T-cell (primary cell): ENCODE results near the gene HTRA1. TPM values are rescaled to one million over a fixed set of nuclear protein-coding genes. Genes with fewer than 3 reads are reported as not detected.
A peak's percentile ranks its signal among the peaks of the same experiment; 100 is the strongest.

Source experiments
- ATAC-seq, 4 experiments: fragments of 200-7000 bp in 3 of 4; fragments of 150-1000 bp in 1 of 4; cut with Tn5 transposase; replicated peaks in 1 of 4; 1 replicate in 3 of 4; 2 replicates in 1 of 4; pipeline ENCODE4 v1.10.0; 2021; ENCODE audit warnings: moderate library complexity in 3 of 4, mild to moderate bottlenecking in 2 of 4, moderate number of reproducible peaks in 1 of 4
- CTCF ChIA-PET, 2 donors: fragments of 300-600 bp; sonication (Branson Sonifier 250); formaldehyde crosslinking; loops; one replicate each; lab custom pipeline; 2022; ENCODE audit warnings: antibody characterized with exemption in 2 of 2; lab: Charles Lee
- POLR2A ChIA-PET, 2 donors: fragments of 300-600 bp; sonication (Branson Sonifier 250); formaldehyde crosslinking; loops; one replicate each; lab custom pipeline; 2022; ENCODE audit warnings: antibody characterized with exemption in 2 of 2; lab: Charles Lee
- DNase-seq, 35 experiments: peaks; one replicate each; pipeline versions ENCODE4 v3.0.0 to v3.0.0-alpha.2; 2013 to 2023
- H3K27ac ChIP-seq: one replicate; pipeline ENCODE4 v1.5.1; 2013; ENCODE audit warnings: low read length
- H3K27me3 ChIP-seq, 2 experiments: replicated peaks in 1 of 2; 1 replicate in 1 of 2; 2 replicates in 1 of 2; pipeline versions ENCODE4 v1.6.1 to v1.7.0; 2013; ENCODE audit warnings: low read length in 1 of 2, mixed read lengths in 1 of 2; ENCODE audit not compliant: control insufficient read depth in 2 of 2, insufficient read depth in 2 of 2; ENCODE audit errors: extremely low read depth in 1 of 2
- H3K36me3 ChIP-seq, 2 donors: 1 replicate in 1 of 2; 2 replicates in 1 of 2; pipeline versions ENCODE4 v1.6.1 to v1.7.0; 2013; ENCODE audit warnings: low read length in 1 of 2; ENCODE audit not compliant: control insufficient read depth in 2 of 2, insufficient read depth in 1 of 2; ENCODE audit errors: extremely low read depth in 1 of 2
- H3K4me1 ChIP-seq, 2 experiments: 1 replicate in 1 of 2; 2 replicates in 1 of 2; pipeline versions ENCODE4 v1.6.1 to v1.7.0; 2013; ENCODE audit warnings: low read length in 2 of 2, mixed read lengths in 1 of 2; ENCODE audit not compliant: insufficient read depth in 2 of 2, control insufficient read depth in 1 of 2; ENCODE audit errors: extremely low read depth in 1 of 2
- H3K4me3 ChIP-seq, 2 donors: 1 replicate in 1 of 2; 2 replicates in 1 of 2; pipeline versions ENCODE4 v1.5.1 to v1.7.0; 2013; ENCODE audit warnings: mild to moderate bottlenecking in 2 of 2, low read length in 1 of 2, moderate library complexity in 1 of 2; ENCODE audit not compliant: control insufficient read depth in 1 of 2; ENCODE audit errors: extremely low read depth in 1 of 2
- H3K9me3 ChIP-seq: 2 replicates; pipeline ENCODE4 v1.7.0; 2013
- H3K27ac Mint-ChIP-seq, 2 donors: one replicate each; pipeline ENCODE4 v1.8.0; 2020 to 2021; ENCODE audit warnings: mild to moderate bottlenecking in 2 of 2, mixed read lengths in 2 of 2
- H3K27me3 Mint-ChIP-seq, 2 donors: one replicate each; pipeline ENCODE4 v1.8.0; 2021 to 2022; ENCODE audit warnings: mixed read lengths in 2 of 2
- H3K36me3 Mint-ChIP-seq: one replicate; pipeline ENCODE4 v1.8.0; 2021; ENCODE audit warnings: mixed read lengths
- H3K4me1 Mint-ChIP-seq, 3 donors: one replicate each; pipeline ENCODE4 v1.8.0; 2020 to 2022; ENCODE audit warnings: mixed read lengths in 3 of 3, mild to moderate bottlenecking in 1 of 3
- H3K4me3 Mint-ChIP-seq, 3 donors: one replicate each; pipeline ENCODE4 v1.8.0; 2020 to 2022; ENCODE audit warnings: mild to moderate bottlenecking in 3 of 3, mixed read lengths in 3 of 3, moderate library complexity in 3 of 3
- H3K9me3 Mint-ChIP-seq, 3 donors: one replicate each; pipeline ENCODE4 v1.8.0; 2020 to 2022; ENCODE audit warnings: mixed read lengths in 3 of 3
- WGBS: methylation state at CpG from one replicate; pipeline ENCODE4 v1.1.5; 2013; ENCODE audit warnings: missing lambda C conversion rate; ENCODE audit not compliant: insufficient coverage; 5-methylcytosine and 5-hydroxymethylcytosine counted together
- total RNA-seq, 35 experiments: library from RNA in 6 of 35; stranded (reverse) in 6 of 35; fragments of 120-200 nt in 1 of 35; gene quantifications; one replicate each; pipeline versions ENCODE4 v1.2.1 to v1.2.4 and lab custom pipeline; 2013 to 2026

Gene HTRA1
- total RNA-seq, 5 donors from 2014 or later (not counting 1 experiment from before 2014, with no cell fraction given), result 0.51 to 0.56 (median 0.55) TPM; not detected in 2

- Mint-ChIP-seq H3K27me3 (peaks cover 18 to 28% of the 10 kb centered on the region in 2 donors), H3K9me3 (no peaks in the 10 kb centered on the region), H3K4me3 (peak overlapping the region in 1 of 3 donors; percentile 43), H3K4me1 (peaks cover 6 to 11% (median 8%) of the 10 kb centered on the region in 3 donors), H3K36me3 (no peaks in the 10 kb centered on the region), H3K27ac (no peak overlapping the region)
- Histone ChIP-seq H3K36me3 (no peaks in the 10 kb centered on the region), H3K9me3 (no peaks in the 10 kb centered on the region), H3K27ac (no peak overlapping the region), H3K4me3 (no peak overlapping the region), H3K4me1 (peaks cover 0 to 5% of the 10 kb centered on the region in 2 experiments), H3K27me3 (peaks cover 5 to 13% of the 10 kb centered on the region in 2 experiments)
- no peak for ATAC-seq
- no peak for DNase-seq
- ChIA-PET POLR2A (no interaction called here), CTCF (no interaction called here)
- WGBS, result 26% methylated on average over 9 of the region's 15 CpGs
These were observed 12.9 kb downstream of the HTRA1 start for GRCh38 chr10:122474131-122474818.

GRCh38 chr10:122475100-122475499 lies 13.7 kb downstream of the HTRA1 start:
- Histone ChIP-seq H3K4me1 (peaks cover 0 to 5% of the 10 kb centered on the region in 2 experiments), H3K4me3 (no peak overlapping the region), H3K36me3 (no peaks in the 10 kb centered on the region), H3K27me3 (peaks cover 5 to 12% of the 10 kb centered on the region in 2 experiments), H3K9me3 (no peaks in the 10 kb centered on the region), H3K27ac (no peak overlapping the region)
- no peaks in the 10 kb centered on the region for H3K9me3 Mint-ChIP-seq
- H3K27ac Mint-ChIP-seq, result no peak overlapping the region
- no peak overlapping the region for H3K4me3 Mint-ChIP-seq
- H3K27me3 Mint-ChIP-seq, result peaks cover 18 to 27% of the 10 kb centered on the region in 2 donors
- POLR2A ChIA-PET, result no interaction called here
- ATAC-seq (no peak), DNase-seq (no peak)
- 75% methylated on average over 10 of the region's 12 CpGs for WGBS
- no peaks in the 10 kb centered on the region for H3K36me3 Mint-ChIP-seq
- CTCF ChIA-PET, result no interaction called here
- H3K4me1 Mint-ChIP-seq, result peaks cover 6 to 11% (median 8%) of the 10 kb centered on the region in 3 donors

GRCh38 chr10:122475591-122476332 lies 14.4 kb downstream of the HTRA1 start:
- peaks cover 5 to 16% of the 10 kb centered on the region in 2 experiments for H3K27me3 ChIP-seq
- POLR2A ChIA-PET, result no interaction called here

GRCh38 chr10:122476333-122476695 lies 15.0 kb downstream of the HTRA1 start:
- H3K4me3 Mint-ChIP-seq, result no peak overlapping the region

More at GRCh38 chr10:122475591-122476332, 14.4 kb downstream of the HTRA1 start:
- H3K27ac ChIP-seq, result no peak overlapping the region
- H3K9me3 ChIP-seq, result no peaks in the 10 kb centered on the region
- H3K4me3 ChIP-seq, result no peak overlapping the region
- Mint-ChIP-seq H3K4me3 (no peak overlapping the region), H3K27ac (no peak overlapping the region), H3K4me1 (peaks cover 6 to 11% (median 8%) of the 10 kb centered on the region in 3 donors), H3K27me3 (peaks cover 17 to 23% of the 10 kb centered on the region in 2 donors), H3K36me3 (no peaks in the 10 kb centered on the region), H3K9me3 (no peaks in the 10 kb centered on the region)
- CTCF ChIA-PET, result no interaction called here
- H3K4me1 ChIP-seq, result peaks cover 0 to 5% of the 10 kb centered on the region in 2 experiments
- no peak for ATAC-seq
- no peaks in the 10 kb centered on the region for H3K36me3 ChIP-seq
- no peak for DNase-seq
- WGBS, result 77% methylated on average over 13 of the region's 16 CpGs

DNA sequence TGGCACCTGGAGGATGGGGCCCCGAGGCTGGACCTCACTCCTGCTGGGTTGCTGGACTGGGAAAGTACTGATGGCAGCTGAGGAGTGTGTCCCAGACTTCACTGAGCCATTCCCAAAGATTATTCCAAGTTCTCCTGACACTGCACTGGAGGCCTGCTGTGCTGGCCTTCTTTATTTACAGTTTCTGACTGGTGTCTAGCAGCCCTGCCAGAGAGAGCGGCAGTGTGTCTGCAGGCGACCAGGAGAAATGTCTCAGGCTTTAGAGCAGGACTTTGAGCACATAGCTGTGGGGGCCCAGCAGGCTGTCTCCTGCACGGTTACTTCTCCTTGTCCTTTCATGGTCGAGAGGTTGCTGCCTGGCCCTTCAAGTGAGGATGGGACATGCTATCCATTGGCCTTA lies 16.1 kb downstream of the HTRA1 start:
- peaks cover 0 to 5% of the 10 kb centered on the region in 2 experiments for H3K4me1 ChIP-seq
- H3K36me3 ChIP-seq, result no peaks in the 10 kb centered on the region
- no peak overlapping the region for H3K4me3 ChIP-seq
- Mint-ChIP-seq H3K4me1 (peaks cover 6 to 11% (median 8%) of the 10 kb centered on the region in 3 donors), H3K36me3 (no peaks in the 10 kb centered on the region), H3K27me3 (peaks cover 11 to 20% of the 10 kb centered on the region in 2 donors), H3K9me3 (peaks cover 3 to 5% (median 4%) of the 10 kb centered on the region in 3 donors), H3K4me3 (no peak overlapping the region), H3K27ac (no peak overlapping the region)
- 75% methylated on average over 5 of the region's 5 CpGs for WGBS
- no peak for ATAC-seq
- DNase-seq, result no peak
- POLR2A ChIA-PET, result no interaction called here
- H3K27me3 ChIP-seq, result peaks cover 5 to 14% of the 10 kb centered on the region in 2 experiments
- CTCF ChIA-PET, result no interaction called here
- no peak overlapping the region for H3K27ac ChIP-seq
- no peaks in the 10 kb centered on the region for H3K9me3 ChIP-seq

More at GRCh38 chr10:122476333-122476695, 15.0 kb downstream of the HTRA1 start:
- no peaks in the 10 kb centered on the region for H3K36me3 ChIP-seq
- H3K4me1 ChIP-seq, result peaks cover 0 to 5% of the 10 kb centered on the region in 2 experiments
- H3K27me3 ChIP-seq, result peaks cover 5 to 16% of the 10 kb centered on the region in 2 experiments
- no peaks in the 10 kb centered on the region for H3K9me3 ChIP-seq
- no peaks in the 10 kb centered on the region for H3K36me3 Mint-ChIP-seq
- H3K27ac ChIP-seq, result no peak overlapping the region
- peaks cover 13 to 18% of the 10 kb centered on the region in 2 donors for H3K27me3 Mint-ChIP-seq
- H3K9me3 Mint-ChIP-seq, result no peaks in the 10 kb centered on the region
- ChIA-PET POLR2A (no interaction called here), CTCF (no interaction called here)
- no peak for ATAC-seq
- H3K27ac Mint-ChIP-seq, result no peak overlapping the region
- WGBS, result 71% methylated on average over 3 of the region's 6 CpGs
- peaks cover 6 to 11% (median 8%) of the 10 kb centered on the region in 3 donors for H3K4me1 Mint-ChIP-seq
- H3K4me3 ChIP-seq, result no peak overlapping the region
- no peak for DNase-seq

DNA sequence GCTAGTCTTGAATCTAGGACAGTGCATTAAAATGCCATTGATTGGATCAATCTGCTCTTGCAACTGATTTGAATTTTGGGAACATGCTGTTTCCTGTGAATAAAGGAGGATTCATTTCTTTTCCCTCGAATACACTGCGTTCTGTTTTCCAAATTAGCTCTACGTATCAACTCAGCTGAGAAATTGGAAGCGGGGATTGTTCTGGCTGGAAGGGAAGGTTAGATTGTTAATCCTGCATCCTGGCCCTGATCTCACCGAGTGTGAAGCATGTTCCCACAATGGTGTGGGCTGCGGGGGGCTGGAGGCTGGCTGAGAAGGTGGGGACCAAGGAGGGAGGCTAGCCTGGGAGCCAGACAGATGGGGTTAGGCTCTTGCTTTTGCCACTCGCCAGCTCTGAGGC lies 17.6 kb downstream of the HTRA1 start:
- ChIA-PET POLR2A (no interaction called here), CTCF (no interaction called here)
- Histone ChIP-seq H3K36me3 (no peaks in the 10 kb centered on the region), H3K4me3 (no peak overlapping the region), H3K9me3 (no peaks in the 10 kb centered on the region), H3K4me1 (peaks cover 0 to 5% of the 10 kb centered on the region in 2 experiments), H3K27me3 (peaks cover 4 to 15% of the 10 kb centered on the region in 2 experiments), H3K27ac (no peak overlapping the region)
- H3K4me3 Mint-ChIP-seq, result no peak overlapping the region
- H3K27ac Mint-ChIP-seq, result no peak overlapping the region
- peaks cover 11 to 19% of the 10 kb centered on the region in 2 donors for H3K27me3 Mint-ChIP-seq
- peaks cover 3 to 5% (median 4%) of the 10 kb centered on the region in 3 donors for H3K9me3 Mint-ChIP-seq
- H3K4me1 Mint-ChIP-seq, result peaks cover 6 to 9% (median 8%) of the 10 kb centered on the region in 3 donors
- WGBS, result 90% methylated on average over 4 of the region's 7 CpGs
- ATAC-seq (no peak), DNase-seq (no peak)
- H3K36me3 Mint-ChIP-seq, result no peaks in the 10 kb centered on the region
